GM21825 (cell line): ENCODE results near the gene NSG1.

Experiments
- ATAC-seq: cut with Tn5 transposase; IDR thresholded peaks from one replicate; pipeline ENCODE4 v1.9.1; 2021; ENCODE audit warnings: mild to moderate bottlenecking, moderate library complexity; ENCODE audit not compliant: unreplicated experiment

NSG1 gene

DNA sequence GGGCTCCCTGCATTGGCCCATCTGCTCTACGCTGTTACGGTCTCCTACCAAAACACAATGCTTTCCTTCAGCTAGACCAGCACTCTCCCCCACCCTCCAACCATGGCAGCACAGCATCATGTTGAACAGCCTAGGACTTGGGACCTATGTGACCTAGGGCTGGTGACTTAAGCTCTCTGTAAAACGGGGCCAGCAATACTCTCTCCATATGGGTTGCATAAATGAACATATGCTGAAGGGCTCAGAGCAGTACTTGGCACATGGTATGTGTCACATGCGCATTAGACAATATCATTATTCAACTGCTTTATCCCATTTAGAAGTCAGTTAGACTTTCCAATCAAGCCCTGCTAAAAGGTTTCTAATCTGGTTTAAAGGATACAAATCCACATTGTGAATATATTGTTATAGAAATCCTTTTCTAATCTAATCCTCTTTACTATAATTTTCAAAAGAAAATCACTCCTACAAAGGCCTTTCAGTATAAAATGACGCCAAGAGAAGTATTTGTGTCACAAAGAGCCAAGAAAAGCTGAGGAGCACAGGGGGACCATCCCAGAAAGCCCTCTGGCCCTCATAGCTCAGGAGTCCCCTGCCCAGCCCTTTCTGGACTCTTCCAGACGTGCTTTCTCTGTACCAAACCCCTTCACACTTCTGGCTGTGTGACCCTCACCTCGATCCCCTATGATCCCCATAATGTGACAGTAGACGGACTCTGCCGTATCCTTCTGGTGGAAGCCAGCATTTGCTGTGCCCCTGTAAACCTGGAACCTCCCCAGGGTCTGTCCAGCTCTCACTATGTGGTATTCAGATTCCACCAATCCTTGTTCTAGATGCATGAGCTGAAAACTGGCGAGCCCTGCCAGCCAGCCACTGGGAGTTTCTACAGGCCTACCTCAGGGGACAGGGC is 42.3 kb downstream of the NSG1 start:
- no peak for ATAC-seq

DNA sequence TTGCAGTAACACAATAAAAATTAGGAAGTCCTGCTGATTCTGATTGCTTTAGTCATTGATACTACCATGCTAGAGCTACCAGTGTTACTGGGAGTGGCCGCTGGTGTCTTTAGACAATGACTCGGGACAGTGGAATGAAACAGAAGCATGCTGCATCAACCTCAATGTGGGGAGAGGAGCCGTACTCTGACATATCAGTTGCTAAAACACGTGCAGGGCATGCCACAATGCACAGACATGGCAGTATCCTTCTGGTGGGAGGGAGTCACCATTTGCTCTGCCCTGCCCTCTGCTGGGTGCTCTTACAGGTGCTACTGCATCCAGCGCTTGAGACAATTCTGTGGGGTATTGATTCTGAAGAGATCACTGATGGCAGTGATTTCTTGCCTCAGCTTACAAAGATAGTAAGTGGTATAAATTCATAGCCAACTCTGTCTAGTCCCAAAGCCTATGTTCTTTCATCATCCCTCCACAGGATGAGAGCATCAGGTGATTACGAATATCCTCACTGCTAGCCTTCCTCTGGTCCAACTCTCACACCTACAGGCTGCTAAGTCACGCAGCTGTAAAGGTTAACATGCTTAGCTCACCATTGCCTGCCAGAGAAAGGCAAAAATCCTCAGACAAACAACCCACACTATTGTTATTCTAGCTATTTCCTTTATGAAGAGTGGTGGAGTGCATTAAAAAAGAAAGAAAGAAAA is 43.7 kb downstream of the NSG1 start:
- ATAC-seq, result peak; percentile 82

DNA sequence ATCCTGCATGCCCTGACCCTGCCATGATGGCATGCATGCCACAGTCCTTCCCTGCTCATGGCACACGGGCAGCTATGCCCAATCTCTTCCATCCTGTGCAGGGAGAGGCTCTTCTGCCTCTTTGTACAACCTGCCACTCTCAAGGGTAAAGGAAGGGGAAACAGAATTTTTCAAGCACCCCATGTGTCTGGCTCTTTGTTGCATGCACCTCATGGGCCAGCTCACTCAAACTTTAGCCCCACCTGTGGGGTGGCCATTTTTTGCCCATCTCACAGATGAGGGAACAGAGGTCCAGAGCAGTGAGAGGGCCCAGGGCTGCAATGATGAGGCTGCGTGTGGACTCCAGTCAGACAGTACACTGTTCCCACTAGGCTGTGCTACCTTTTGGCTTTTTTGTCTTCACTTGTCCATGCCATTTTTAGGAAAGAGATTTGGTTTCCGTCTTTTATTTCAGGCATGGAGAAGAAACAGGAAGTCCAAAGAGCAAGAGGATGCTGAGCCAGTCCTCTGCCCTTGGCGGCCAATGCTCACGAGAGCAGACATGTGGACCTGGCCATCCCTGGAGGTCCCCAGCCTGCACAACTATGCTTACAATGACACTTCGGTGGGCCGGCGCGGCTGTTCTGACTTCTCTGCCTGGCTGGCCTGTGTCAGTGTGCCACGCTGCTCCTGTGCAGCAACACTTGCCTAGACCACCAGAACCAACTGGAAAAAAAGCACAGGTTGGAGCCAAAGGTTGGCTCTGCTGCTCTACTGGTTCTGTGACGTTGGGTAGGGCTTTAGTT is 45.6 kb downstream of the NSG1 start:
- ATAC-seq, result no peak

DNA sequence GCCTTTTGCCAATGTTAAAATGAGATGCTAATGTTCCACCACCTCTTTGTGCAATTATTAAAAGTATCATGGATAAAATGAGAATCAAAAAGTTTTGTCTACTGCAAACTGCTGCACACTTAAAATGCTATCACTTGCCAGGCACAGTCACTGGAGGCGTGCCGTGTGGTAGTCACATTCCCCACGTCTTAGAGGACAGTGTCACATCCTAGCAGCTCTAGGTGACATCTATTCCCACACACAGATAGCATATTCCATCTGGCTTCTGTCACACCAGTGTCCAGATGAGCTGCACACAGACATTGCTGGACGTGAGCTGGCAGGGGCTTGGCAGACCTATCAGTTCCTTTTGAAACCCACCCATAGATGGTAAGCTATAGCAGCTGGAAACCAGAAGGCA is 47.0 kb downstream of the NSG1 start:
- no peak for ATAC-seq

DNA sequence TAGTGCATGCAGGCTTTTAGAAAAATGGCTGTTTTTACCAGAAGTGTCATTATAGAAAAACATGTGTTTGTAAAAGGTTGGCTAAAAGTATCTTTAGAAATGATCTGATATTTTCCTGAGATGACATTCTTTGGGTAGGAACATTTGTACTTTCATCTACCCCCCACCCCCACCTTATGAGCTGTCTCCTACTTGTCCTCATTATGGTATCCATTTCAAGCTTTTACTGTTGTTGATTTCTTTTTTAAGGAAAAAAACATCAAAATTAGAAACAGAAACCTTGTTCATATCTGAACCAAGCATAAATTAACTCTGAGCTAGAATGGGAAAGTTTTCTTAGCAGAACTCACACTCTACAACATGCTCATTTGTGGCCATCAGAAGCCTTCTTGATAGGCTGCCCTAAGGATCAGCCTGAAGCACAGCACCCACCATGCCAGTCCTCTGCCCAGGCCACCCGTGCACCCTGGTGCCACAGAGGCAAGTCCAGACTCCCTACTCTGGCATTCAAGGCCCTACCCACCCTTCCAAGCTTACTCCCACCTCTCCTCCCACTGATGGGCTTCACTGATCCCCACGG is 49.4 kb downstream of the NSG1 start:
- no peak for ATAC-seq

DNA sequence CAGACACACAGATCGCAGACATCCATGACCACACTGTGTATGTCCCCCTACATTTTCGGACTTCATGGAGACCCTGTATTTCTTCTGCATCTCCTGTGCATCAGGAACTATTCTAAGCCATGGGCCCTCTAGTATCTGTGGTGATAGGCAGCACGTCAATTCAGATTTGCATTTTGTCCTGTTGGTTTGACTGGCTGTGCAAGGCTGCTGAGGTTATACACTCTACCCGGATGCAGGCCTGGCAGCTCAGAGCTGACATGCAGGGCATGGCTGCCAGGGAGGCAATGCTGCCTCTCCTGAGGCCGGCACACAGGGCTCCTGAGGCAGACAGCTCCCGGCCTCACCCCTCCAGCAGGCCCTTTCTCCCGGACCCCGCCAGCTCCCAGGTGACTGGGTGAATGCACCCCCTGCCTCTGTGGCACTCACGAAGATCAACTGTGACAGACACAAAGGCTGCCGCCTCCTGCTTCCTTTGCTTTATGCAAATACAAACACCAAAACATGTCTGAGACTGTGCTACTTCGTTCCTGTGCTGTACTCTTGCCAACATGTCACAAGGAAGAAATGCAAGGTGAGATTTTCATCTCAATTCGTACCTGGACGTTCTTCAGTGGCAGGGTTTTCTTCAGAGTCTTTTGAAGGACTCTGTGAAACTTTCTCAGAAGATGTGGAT is 51.0 kb downstream of the NSG1 start:
- ATAC-seq, result no peak

DNA sequence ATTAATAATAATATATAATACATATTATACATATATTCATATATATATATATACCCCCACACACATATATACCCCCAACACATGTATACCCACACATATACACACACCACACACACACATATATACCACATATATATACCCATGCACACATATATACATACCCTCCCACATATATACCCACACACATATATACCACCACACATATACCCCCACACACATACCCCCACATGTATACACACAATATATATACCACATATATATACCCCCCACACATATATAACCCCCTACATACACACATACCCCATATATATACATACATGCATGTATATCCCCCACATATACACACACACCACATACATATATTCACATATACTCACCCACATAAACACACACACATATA is 52.0 kb downstream of the NSG1 start:
- ATAC-seq, result no peak

DNA sequence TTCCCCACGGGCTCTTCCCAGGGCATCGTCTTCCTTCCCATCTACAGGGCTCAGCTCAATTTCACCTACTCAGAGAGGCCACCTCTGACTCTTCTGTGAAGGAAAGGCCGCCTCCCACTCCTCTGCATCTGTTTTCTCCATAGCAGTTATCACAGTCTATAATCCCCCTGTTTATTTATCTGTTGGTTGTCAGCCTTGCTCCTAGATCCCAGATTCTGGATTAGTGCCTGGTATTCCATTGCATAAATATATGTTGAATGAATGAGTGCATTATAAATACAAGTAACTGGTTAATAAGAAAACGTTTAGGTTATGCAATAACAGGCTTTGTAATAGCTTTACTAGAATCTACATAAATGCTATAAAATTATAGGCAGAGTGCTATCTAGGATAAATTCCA is 52.9 kb downstream of the NSG1 start:
- no peak for ATAC-seq

DNA sequence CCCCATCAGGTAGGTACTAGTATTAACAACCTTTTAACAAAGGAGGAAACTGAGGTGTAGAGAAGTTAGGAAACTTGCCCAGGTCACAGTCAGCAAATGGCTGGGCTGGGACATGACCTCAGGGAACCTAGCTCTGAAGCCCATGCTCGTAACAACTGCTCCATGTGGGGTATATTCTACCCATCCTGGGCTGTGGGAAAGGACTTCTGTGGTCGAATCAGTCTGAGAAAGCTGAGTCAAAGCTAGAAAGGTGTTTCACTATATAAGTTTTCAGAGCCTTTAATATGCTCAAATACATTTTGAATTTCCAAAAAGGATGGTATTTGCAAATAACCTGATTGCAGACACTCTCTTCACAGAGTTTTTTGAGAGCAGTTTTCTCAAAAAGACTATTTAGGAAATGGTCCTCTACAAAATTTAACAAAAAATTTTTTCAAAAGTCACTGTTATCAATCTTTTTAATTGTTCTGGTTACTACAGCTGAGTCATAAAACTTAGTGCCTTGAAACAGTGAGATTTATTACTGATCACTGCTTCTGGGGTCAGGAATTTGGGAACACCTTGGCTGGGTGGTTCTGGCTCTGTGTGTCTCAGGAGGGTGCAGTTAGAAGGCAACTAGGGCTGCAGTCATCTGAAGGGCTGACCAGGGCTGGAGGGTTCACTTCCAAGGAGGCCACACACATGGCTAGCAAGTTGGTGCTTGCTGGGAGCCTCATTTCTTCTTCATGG is 53.6 kb downstream of the NSG1 start:
- peak; percentile 71 for ATAC-seq

DNA sequence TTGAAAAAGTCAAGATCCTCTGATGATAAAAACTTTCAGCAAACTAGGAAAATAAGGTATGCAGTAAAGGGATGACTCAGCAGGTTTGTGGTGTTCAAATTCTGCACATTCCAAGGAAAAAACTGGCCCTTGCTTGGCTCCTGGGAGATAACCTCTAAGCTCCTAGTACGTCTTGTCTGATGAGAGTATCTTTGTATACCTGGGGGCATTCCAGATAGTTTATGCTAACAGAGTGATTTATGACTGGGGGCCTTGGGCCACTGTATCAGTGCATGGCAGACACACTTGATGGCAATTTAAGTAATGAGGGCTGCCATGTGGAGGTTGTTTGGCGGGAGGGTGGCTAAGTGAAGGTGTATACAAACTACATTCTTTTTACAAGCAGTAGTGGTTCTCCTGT is 56.9 kb downstream of the NSG1 start:
- ATAC-seq, result no peak

DNA sequence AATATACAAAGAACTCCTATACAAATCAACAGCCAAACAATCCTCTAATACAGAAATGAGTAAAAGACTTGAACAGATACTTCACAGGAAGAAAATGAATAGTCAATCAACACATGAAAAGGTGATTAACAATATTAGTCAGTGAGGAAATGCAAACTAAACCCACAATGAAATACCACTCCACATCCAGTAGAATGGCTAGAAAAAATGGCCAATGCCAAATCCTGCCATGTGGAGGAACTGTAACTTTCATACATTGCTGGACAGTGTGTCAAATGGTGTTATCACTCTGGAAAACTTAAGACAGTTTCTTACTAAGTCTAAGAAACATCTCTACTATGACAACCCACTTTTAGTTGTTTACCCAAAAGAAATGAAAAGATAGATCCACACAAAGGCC is 59.5 kb downstream of the NSG1 start:
- ATAC-seq, result no peak

DNA sequence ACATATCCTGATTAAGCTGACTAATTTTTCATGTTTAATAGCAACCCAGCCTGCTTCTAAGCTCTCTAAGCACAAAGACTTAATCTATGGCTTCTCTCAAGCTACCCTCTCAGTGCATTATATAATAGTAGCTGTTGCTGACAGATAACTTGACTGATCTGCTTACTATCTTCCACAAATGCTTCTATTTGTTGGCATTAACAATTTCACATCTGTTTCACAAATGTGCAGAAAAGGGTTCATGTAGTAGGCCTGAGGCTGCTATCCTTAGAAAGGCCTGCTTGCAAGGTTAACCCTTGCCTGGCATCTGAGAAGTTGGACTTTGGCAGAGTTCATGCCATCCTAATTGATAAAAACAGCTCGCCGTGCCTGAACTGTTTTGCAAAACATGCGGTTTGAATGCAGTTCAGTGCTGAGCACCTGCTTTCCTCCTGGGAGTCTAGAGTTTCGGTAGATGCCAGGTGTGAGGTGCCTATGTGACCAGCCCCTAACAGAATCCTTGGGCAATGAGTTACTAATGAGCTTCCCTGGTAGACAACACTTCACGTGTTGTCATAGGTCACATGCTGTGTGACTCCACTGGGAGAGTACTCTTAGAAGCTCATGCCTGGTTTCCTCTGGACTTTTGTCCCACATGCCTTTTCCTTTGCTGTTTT is 68.4 kb downstream of the NSG1 start:
- peak; percentile 87 for ATAC-seq

DNA sequence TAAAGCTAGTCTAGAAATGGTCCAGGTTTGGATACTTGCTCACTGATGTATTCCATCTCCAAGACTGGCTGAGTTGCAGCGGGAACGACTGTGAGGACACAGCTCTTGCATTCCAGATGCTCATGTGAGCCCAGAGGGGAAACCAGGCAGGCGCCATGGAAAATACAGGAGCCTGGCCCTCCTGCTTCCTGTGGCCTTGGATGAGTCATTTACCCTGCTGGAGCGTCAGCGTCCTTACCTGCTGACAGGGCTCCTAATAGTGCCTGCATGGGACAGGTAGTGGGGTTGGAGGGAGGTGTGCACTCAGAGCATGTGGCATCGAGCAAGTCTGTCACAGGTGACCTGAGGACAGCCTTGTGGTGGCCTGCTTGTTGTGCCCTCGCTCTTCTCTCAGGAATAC is 69.4 kb downstream of the NSG1 start:
- ATAC-seq, result no peak

DNA sequence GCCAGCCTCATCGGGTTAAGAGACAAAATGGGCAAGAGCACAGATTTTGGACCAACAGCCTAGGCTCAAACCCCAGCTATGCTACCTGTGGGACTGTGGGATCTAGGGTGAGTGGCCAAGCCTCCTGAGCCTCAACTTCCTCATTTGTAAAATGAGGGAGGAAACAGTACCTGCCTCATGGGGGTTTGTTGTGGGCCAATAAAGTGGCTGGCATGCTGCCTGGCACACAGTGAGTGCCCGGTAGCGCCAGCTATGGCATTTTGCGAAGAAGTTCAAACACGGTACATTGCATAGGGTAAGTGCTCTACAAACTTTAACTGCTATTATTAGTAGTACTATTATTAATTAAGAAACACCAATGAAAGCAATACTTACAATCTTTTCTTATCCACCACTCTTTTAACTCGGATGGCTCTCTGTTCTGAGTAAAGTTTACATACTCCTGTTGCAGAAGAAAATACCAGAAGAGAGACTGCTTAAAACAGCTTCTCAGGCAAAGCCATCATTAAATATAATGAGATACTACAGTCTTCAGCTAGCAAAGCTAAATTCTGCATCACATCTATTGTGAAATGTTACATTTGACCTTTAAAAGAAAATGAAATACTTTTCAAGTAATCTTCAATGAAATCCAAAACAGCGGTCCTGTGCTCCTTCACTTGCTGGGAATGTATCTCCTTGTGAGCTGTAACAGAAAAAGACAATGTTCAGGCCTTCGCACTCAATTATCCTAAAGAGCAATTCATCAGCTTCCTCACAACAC is 70.1 kb downstream of the NSG1 start:
- no peak for ATAC-seq

DNA sequence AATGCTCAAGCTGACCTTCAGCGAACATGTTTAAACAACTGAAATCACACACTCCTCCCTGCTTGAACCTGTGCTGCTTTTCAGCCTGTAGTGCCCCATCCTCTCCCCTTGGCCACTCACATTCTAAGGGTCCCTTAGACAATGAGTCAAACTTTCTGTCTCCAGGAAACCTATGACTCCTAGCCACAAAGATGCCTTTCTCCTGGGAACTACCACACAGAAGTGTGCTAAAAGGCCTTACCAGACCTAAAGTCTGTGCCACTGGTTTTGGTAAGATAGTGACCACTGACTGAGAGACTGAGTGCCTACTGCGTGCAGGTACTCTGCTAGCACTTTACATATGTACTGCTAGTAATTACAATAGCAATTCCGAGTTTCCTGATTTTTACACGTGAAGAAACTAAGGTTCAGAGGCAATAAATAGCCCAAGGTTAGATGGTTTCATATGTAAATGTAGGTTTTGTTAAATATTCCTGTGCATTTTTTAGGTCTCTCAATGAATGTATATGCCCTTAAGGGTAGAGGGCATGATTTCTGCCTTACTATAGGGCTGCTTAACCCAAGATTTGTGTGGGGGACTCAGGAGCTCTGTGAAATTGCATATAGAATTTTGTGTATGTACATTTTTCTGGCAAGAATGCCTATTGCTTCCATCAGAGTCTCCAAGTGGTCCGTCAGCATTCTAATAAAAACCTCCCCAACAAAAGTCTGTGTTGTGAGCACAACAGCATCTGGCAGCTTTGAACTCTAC is 71.1 kb downstream of the NSG1 start:
- ATAC-seq, result no peak

DNA sequence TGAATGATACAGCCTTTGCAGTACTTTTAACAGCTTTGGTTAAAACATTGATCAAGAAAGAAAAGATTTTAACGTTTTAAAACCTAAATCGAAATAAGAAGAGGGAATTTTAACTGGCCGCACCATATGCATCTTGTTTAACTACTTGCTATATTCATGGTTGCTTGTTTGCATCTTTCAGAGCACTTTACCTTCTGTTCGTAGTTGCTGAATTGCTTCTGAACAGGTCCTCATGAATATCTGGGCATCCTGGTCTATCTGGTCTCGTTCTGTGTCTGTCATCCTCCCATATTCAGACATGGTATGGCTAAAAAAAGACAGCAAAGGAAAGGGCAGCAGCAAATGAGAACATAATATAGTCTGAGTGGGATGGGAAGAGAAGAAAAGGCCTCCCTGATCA is 72.3 kb downstream of the NSG1 start:
- no peak for ATAC-seq

DNA sequence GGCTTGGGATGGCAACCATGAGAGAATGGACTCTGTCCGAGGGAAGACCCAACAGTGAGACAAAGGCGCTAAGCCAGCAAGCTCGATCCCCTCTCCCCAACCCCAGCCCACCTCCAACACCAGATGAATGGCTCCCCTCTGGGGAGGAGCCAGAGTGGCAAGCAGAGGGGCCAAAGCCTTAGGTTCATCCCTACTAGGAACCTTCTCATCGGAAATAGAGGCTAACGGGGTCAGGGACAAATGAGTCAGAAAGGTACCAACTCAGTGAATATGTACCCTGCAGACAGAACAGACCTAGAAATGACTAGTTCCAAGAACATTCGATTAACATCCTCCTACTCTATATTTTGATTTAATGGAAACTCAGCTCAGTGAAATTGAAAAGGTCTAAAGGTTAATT is 73.9 kb downstream of the NSG1 start:
- ATAC-seq, result no peak

DNA sequence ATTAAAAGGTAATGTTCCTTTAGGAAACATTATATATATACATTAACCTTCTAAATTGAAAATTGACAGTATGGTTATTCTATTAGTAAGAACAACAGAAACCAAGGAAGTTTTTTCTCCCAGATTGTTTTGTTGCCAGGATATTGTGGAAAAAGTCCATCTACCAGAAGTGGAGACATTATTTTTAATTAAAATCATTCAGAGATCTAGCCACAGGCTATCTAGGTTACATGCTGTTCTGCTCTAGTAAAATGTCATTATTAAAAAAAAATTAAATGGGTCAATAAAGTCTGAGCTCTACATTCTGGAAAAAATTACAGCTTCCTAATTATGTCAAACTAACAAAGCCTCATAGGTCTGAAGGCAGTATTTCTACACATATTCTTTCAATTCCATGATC is 74.3 kb downstream of the NSG1 start:
- no peak for ATAC-seq
